H9 (cell line): ENCODE data around the gene GJB5. TPM values are rescaled to one million over a fixed set of nuclear protein-coding genes. Genes with fewer than 3 reads are reported as not detected.

Source experiments
- DNase-seq: peaks from one replicate; pipeline ENCODE4 v3.0.0-alpha.2; 2017
- H2AFZ ChIP-seq: one replicate; pipeline ENCODE4 v1.6.1; 2013; ENCODE audit warnings: mild to moderate bottlenecking, low read length, control low read depth, moderate library complexity
- H2AK5ac ChIP-seq: 2 replicates; pipeline ENCODE4 v1.6.1; 2013; ENCODE audit warnings: low read length, control low read depth, mixed read lengths; ENCODE audit not compliant: insufficient read length
- H2BK120ac ChIP-seq: one replicate; pipeline ENCODE4 v1.6.1; 2013; ENCODE audit warnings: low read depth, mild to moderate bottlenecking, low read length, control low read depth, inconsistent platforms; ENCODE audit not compliant: poor library complexity, severe bottlenecking
- H2BK12ac ChIP-seq: 2 replicates; pipeline ENCODE4 v1.6.1; 2013; ENCODE audit warnings: low read length, control low read depth, mixed read lengths, low read depth; ENCODE audit not compliant: insufficient read length
- H2BK15ac ChIP-seq: 2 replicates; pipeline ENCODE4 v1.6.1; 2013; ENCODE audit warnings: low read depth, low read length, control low read depth
- H2BK20ac ChIP-seq: one replicate; pipeline ENCODE4 v1.6.1; 2013; ENCODE audit warnings: low read depth, mild to moderate bottlenecking, low read length, control low read depth, inconsistent platforms; ENCODE audit not compliant: poor library complexity, severe bottlenecking
- H2BK5ac ChIP-seq: 2 replicates; pipeline ENCODE4 v1.6.1; 2013; ENCODE audit warnings: low read length, control low read depth, mixed read lengths; ENCODE audit not compliant: insufficient read length
- H3K14ac ChIP-seq: 2 replicates; pipeline ENCODE4 v1.6.1; 2013; ENCODE audit warnings: low read length, control low read depth; ENCODE audit not compliant: insufficient read depth
- H3K18ac ChIP-seq: 2 replicates; pipeline ENCODE4 v1.6.1; 2013; ENCODE audit warnings: low read depth, mild to moderate bottlenecking, mixed read lengths, low read length, control low read depth; ENCODE audit not compliant: insufficient read length
- H3K23ac ChIP-seq: 2 replicates; pipeline ENCODE4 v1.6.1; 2013; ENCODE audit warnings: low read length, control low read depth, mixed read lengths, low read depth; ENCODE audit not compliant: insufficient read length
- H3K23me2 ChIP-seq: 2 replicates; pipeline ENCODE4 v1.6.1; 2013; ENCODE audit warnings: low read depth, mild to moderate bottlenecking, mixed read lengths, low read length, control low read depth; ENCODE audit not compliant: insufficient read length, poor library complexity, severe bottlenecking
- H3K27ac ChIP-seq: 2 replicates; pipeline ENCODE4 v1.5.1; 2013; ENCODE audit warnings: low read length, control low read depth, mixed read lengths, low read depth; ENCODE audit not compliant: insufficient read length
- H3K27me3 ChIP-seq: 2 replicates; pipeline ENCODE4 v1.6.1; 2013; ENCODE audit warnings: low read length, control low read depth, inconsistent platforms; ENCODE audit not compliant: insufficient read depth
- H3K4ac ChIP-seq: 2 replicates; pipeline ENCODE4 v1.6.1; 2013; ENCODE audit warnings: low read depth, mild to moderate bottlenecking, control low read depth, inconsistent platforms, low read length, moderate library complexity
- H3K4me1 ChIP-seq: 2 replicates; pipeline ENCODE4 v1.6.1; 2013; ENCODE audit warnings: low read length, control low read depth, inconsistent platforms; ENCODE audit not compliant: insufficient read depth
- H3K4me2 ChIP-seq: 2 replicates; pipeline ENCODE4 v1.6.1; 2013; ENCODE audit warnings: low read length, control low read depth, mixed read lengths; ENCODE audit not compliant: insufficient read length, insufficient read depth
- H3K56ac ChIP-seq: 2 replicates; pipeline ENCODE4 v1.6.1; 2013; ENCODE audit warnings: low read depth, mild to moderate bottlenecking, mixed read lengths, low read length, control low read depth; ENCODE audit not compliant: insufficient read length
- H3K79me1 ChIP-seq: 2 replicates; pipeline ENCODE4 v1.6.1; 2013; ENCODE audit warnings: low read depth, mild to moderate bottlenecking, moderate library complexity, low read length, control low read depth, inconsistent platforms; ENCODE audit not compliant: insufficient read depth, poor library complexity, severe bottlenecking
- H3K79me2 ChIP-seq: 2 replicates; pipeline ENCODE4 v1.6.1; 2013; ENCODE audit warnings: low read length, control low read depth, inconsistent platforms; ENCODE audit not compliant: insufficient read depth
- H3K9ac ChIP-seq: 2 replicates; pipeline ENCODE4 v1.6.1; 2013; ENCODE audit warnings: low read length, control low read depth, mixed read lengths; ENCODE audit not compliant: insufficient read length; ENCODE audit errors: extremely low read depth
- H3K9me3 ChIP-seq: one replicate; pipeline ENCODE4 v1.6.1; 2013; ENCODE audit warnings: low read depth, low read length, inconsistent platforms; ENCODE audit not compliant: control insufficient read depth
- H3T11ph ChIP-seq: one replicate; pipeline ENCODE4 v1.6.1; 2013; ENCODE audit warnings: mild to moderate bottlenecking, low read length, control low read depth, inconsistent platforms
- H4K20me1 ChIP-seq: one replicate; pipeline ENCODE4 v1.6.1; 2013; ENCODE audit not compliant: control insufficient read depth, insufficient read length, insufficient read depth
- H4K5ac ChIP-seq: 2 replicates; pipeline ENCODE4 v1.6.1; 2013; ENCODE audit warnings: low read depth, mild to moderate bottlenecking, mixed read lengths, low read length, control low read depth; ENCODE audit not compliant: insufficient read length
- H4K8ac ChIP-seq: replicated peaks from 2 replicates; pipeline ENCODE4 v1.6.1; 2013; ENCODE audit warnings: low read length, control low read depth, mixed read lengths, low read depth; ENCODE audit not compliant: insufficient read length
- H4K91ac ChIP-seq: 2 replicates; pipeline ENCODE4 v1.6.1; 2013; ENCODE audit warnings: low read depth, mild to moderate bottlenecking, moderate library complexity, mixed read lengths, low read length, control low read depth; ENCODE audit not compliant: insufficient read length
- H3K27ac Mint-ChIP-seq, 3 experiments: 2 replicates in 2 of 3; 3 replicates in 1 of 3; pipeline ENCODE4 v1.8.0; 2020 to 2021; ENCODE audit warnings: mixed read lengths in 3 of 3, mild to moderate bottlenecking in 1 of 3, moderate library complexity in 1 of 3
- H3K27me3 Mint-ChIP-seq: 2 replicates; pipeline ENCODE4 v1.8.0; 2021; ENCODE audit warnings: low read depth, mild to moderate bottlenecking, moderate library complexity, mixed read lengths
- H3K36me3 Mint-ChIP-seq, 3 experiments: 2 replicates in 2 of 3; 3 replicates in 1 of 3; pipeline ENCODE4 v1.8.0; 2020 to 2021; ENCODE audit warnings: low read depth in 3 of 3, mixed read lengths in 3 of 3; ENCODE audit not compliant: insufficient read depth in 1 of 3
- H3K4me1 Mint-ChIP-seq, 2 experiments: 2 replicates each; pipeline ENCODE4 v1.8.0; 2020; ENCODE audit warnings: mixed read lengths in 2 of 2
- H3K4me3 Mint-ChIP-seq, 2 experiments: 2 replicates in 1 of 2; 3 replicates in 1 of 2; pipeline ENCODE4 v1.8.0; 2020 to 2021; ENCODE audit warnings: mild to moderate bottlenecking in 2 of 2, mixed read lengths in 2 of 2, moderate library complexity in 1 of 2
- H3K9me3 Mint-ChIP-seq, 2 experiments: 2 replicates in 1 of 2; 3 replicates in 1 of 2; pipeline ENCODE4 v1.8.0; 2020; ENCODE audit warnings: mild to moderate bottlenecking in 2 of 2, mixed read lengths in 2 of 2, moderate library complexity in 1 of 2
- CTCF ChIP-seq: fragments of 200-600 bp; sonication (generic); conservative IDR thresholded peaks from 3 replicates; pipeline ENCODE4 v1.8.0; 2021; ENCODE audit warnings: antibody characterized with exemption, mild to moderate bottlenecking
- WGBS: extraction: QIAGEN DNeasy Blood & Tissue Kit; methylation state at CpG from one replicate; pipeline ENCODE4 v1.1.7; 2013; ENCODE audit warnings: missing lambda C conversion rate, low lambda C conversion rate, mixed read lengths; ENCODE audit not compliant: insufficient read length; ENCODE audit errors: extremely low coverage; 5-methylcytosine and 5-hydroxymethylcytosine counted together
- total RNA-seq: library from RNA; stranded (reverse); gene quantifications from 2 replicates; pipeline ENCODE4 v1.2.1, GENCODE V29; 2021

Gene GJB5
- total RNA-seq, 1 experiment from 2014 or later, result 0.22 TPM

- no peaks in the 10 kb centered on the region for H3K36me3 Mint-ChIP-seq
- no peaks in the 10 kb centered on the region for H3K9me3 Mint-ChIP-seq
- H3K56ac ChIP-seq, result no peak overlapping the region
- peaks cover 14% of the 10 kb centered on the region in 2 experiments for H3K4me1 Mint-ChIP-seq
- no peak overlapping the region for H4K91ac ChIP-seq
- no CpG with 5 or more reads among the region's 21 CpGs for WGBS
- H2AFZ ChIP-seq, result no peak overlapping the region
- H3K79me1 ChIP-seq, result no peaks in the 10 kb centered on the region
- no peak overlapping the region for H3K18ac ChIP-seq
- H2BK5ac ChIP-seq, result no peak overlapping the region
- no peak overlapping the region for H3K9ac ChIP-seq
- no peak overlapping the region for H3K23ac ChIP-seq
- no peak overlapping the region for H3K27ac ChIP-seq
- H2BK120ac ChIP-seq, result no peak overlapping the region
- no peak overlapping the region for H2BK15ac ChIP-seq
- H3K27ac Mint-ChIP-seq, result no peak overlapping the region
- H2BK20ac ChIP-seq, result no peak overlapping the region
- no peak overlapping the region for H2BK12ac ChIP-seq
- H4K8ac ChIP-seq, result no peak overlapping the region
- TF ChIP-seq CTCF, result no peak
- no peak for DNase-seq
- no peak overlapping the region for H3K4me3 Mint-ChIP-seq
- H3K4me2 ChIP-seq, result no peak overlapping the region
- no peak overlapping the region for H4K5ac ChIP-seq
- no peaks in the 10 kb centered on the region for H3K9me3 ChIP-seq
- H3K4ac ChIP-seq, result no peak overlapping the region
- H2AK5ac ChIP-seq, result no peak overlapping the region
- no peaks in the 10 kb centered on the region for H3K27me3 ChIP-seq
- H4K20me1 ChIP-seq, result no peaks in the 10 kb centered on the region
- H3K4me1 ChIP-seq, result no peaks in the 10 kb centered on the region; the same call in 1 of the 2 replicates
- no peak overlapping the region for H3K14ac ChIP-seq
- H3K27me3 Mint-ChIP-seq, result peaks cover 6% of the 10 kb centered on the region; the same call in 1 of the 2 replicates
- H3K79me2 ChIP-seq, result no peaks in the 10 kb centered on the region
- no peak overlapping the region for H3T11ph ChIP-seq
- no peaks in the 10 kb centered on the region for H3K23me2 ChIP-seq
Measured at GRCh38 chr1:34757386-34757785, 2.5 kb downstream of the GJB5 start.
